Anterior cingulate cortex (tissue), 58 donors: ENCODE results near the gene HECW1.
A peak's percentile ranks its signal among the peaks of the same experiment; 100 is the strongest.
"Not testable (repeated sequence)": the region's sequence is repeated elsewhere in the genome, so short reads cannot be mapped to it uniquely, and the experiment has no call there.

Experiments
- DNase-seq, 58 donors: peaks; one replicate each; lab custom pipeline; 2025; lab: John Stamatoyannopoulos, UW

HECW1 gene

DNA sequence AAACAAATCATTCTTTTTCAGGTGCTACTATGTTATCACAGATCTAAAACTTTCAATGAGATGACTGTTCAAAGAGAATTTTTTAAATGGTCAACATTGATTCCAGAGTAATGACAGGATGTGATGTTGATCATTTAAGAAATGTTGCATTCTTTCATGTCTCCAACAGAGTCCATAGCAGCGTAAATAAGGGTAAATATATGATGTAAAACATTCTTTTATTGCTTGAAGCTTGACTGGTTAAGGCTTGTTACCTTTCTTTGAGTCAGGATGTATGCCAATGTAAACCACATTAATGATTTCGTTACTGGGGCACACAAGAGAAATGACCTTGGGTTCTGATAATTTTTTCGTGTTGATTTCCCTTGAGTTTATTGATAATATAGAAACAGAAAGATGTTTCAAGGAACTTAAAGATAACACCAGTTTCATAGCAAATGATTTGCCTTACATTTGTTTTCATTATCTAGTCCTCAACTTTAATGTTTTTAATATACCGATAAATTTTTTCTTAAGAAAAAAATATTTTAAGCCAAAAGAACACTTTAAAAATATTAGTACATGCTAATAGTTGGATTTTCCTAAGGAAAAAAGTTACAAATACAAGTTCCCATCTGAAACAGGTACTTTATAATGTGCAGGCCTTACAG lies 473.9 kb downstream of the HECW1 start:
- no peak for DNase-seq

DNA sequence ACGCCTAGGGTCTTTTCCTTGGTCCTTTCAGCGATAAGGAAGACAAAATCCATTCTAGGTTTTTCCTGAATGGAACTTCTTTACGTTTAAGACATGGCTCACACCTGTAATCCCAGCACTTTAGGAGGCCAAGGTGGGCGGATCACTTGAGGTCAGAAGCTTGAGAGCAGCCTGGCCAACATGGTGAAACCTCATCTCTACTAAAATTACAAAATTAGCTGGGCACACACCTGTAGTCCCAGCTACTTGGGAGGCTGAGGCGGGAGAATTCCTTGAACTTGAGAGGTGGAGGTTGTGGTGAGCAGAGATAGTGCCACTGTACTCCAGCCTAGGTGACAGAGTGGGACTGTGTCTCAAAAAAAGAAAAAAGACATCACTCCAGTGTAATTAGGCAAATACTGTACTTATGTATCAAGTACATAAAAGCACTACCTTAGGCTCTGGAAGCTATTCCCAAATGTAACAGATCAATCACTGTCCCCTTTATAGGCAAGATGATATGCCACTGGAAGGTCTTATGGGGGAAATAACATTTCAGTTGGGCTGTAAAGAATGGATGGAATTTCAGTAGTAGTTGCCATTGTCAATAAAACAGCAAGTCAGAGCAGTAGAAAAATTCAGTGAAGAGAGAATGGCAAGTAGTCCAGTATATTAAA lies 476.2 kb downstream of the HECW1 start:
- no peak for DNase-seq

DNA sequence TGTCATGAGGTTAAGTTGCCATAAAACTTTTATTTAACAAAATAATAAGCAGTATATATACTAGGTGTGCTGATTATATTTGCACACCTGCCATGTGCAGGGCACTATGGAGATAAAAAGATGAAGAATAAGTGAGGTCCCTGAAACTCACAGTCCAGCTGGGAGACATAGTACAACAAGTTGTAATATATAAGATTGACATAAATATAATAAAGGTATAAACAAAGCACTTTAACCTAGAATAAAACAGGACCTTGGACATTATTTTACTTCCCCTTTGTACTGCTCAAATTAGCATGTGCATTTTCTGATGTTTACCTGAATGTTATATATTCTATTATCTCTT lies 476.7 kb downstream of the HECW1 start:
- no peak for DNase-seq

DNA sequence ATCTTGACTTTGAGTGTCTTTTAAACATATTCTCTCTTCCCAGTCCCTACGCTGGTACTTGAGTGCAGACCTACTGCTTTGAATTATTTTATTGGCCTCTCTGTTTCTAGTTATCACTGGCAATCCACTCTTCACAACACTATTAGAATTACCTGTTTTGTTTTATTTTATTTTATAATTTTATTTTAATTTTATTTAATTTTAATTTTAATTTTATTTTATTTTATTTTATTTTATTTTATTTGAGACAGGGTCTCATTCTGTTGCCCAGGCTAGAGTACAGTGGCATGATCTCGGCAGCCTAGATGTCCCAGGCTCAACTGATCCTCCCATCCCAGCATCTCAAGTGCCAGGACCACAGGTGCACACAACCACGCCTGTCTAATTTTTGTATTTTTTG lies 477.3 kb downstream of the HECW1 start:
- DNase-seq: no peak

DNA sequence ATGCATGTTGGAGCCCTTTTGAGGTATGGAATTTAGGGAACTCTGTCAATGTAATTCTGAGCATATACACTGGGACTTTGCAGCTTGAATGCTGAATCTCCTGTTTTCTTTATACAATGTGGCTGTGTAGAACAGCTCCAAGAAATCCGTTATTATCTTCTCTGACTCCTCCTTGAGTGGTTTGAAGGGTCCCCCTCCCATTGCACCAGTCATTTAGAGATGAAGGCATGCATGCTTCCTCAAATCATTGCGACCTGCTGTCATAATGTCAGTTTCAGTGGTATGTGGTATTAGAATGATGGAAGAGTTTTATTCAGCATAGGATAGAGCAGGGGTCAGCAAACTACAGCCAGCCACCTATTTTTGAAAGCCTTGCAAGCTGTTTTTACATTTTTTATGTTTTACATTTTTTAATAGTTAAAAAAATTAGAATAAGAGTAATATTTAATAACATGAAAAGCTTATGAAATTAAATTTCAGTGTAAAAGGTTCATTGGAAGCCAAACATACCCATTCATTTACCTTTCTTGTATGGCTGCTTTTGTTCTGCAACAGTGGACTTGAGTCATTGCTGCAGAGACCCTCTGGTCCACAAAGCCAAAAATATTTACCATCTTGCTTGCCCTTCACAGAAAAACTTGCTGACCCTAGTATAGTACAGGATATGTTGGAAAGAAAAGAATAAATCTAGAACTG lies 478.6 kb downstream of the HECW1 start:
- DNase-seq: no peak

DNA sequence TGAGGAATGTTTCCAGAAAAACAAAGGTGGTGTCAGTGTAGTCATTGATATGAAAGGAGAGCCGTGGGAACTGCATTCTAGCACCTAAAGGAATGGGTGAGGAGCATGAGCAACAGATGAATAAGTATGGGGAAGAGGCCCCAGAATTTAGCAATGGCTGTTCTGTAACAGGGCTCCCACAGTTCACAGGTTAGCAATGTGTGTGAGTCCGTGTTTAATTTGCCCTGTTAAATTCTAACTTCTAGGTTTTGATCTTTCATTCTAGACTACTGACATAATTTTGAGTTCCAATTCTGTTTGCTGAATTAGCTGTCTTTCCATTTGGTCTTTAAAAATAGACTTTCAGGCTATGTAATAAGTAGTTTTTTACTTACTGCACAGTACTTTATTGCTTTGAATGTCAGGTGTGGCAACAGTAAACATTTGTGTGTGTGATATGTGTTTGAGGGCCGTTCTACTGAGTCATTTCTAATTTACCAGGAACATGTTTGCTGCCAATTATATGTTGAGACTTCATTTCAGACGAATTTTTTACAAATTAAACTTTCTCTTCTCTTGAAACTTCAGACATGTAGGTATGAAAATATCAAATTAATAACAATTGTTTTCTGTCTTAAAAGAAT lies 479.2 kb downstream of the HECW1 start:
- no peak for DNase-seq

DNA sequence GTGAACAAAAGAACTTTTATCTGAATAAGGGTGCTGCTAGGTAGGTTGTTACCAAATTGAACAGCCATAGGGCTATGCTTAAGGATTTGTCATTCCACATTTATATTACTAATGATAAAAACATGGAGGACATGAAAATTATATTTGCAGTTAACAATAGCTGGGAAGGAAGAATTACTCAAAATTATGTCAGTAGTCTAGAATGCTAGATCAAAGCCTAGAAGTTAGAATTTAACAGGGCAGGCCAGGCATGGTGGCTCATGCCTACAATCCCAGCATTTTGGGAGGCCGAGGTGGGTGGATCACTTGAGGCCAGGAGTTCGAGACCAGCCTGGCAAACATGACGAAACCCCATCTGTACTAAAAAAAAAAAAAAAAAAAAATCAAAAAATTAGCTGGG lies 479.9 kb downstream of the HECW1 start:
- no peak for DNase-seq

DNA sequence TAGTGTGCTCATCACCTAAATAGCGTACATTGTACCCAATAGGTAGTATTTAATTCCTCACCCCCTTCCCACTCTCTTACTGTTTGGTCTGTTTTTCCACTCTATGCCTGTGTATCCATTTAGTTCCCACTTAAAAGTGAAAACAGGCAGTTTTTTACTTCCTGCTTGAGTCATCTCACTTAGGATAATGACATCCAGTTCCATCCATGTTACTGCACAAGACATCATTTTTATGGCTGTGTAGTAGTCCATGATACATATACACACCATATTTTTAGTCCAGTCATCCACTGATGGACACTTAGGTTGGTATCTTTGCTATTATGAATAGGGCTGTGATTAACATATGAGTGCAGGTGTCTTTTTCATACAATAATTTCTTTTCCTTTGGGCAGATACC lies 480.6 kb downstream of the HECW1 start:
- no peak for DNase-seq

DNA sequence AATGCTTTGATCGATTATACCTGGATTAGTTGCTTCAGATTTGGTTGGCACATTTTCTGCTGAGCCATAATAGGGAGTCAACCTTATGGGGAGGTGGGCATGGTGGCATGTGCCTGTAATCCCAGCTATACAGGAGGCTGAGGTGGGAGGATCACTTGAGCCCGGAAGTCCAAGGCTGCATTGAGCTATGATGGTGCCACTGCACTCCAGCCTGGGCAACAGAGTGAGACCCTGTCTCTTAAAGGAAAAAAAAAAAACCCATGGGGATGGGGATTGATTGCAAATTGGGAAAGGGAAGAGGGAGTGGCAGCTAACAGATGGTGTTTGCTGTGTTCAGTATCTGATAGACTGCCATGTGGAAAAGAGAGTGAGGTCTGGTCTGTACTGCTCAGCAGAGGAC lies 481.6 kb downstream of the HECW1 start:
- DNase-seq: no peak

DNA sequence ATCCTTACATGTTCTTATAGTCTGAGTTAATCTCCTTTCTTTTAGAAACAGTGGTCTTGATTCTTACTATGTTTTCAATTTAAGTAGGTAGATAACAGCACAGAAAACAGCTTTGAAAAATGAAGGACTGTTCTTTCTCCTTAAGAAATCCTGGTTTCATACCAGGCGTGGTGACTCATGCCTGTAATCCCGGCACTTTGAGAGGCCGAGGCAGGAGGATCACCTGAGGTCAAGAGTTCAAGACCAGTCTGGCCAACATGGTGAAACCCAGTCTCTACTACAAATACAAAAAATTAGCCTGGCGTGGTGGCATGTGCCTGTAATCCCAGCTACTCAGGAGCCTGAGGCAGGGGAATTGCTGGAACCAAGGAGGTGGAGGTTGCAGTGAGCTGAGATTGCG lies 484.0 kb downstream of the HECW1 start:
- DNase-seq: not testable (repeated sequence)

DNA sequence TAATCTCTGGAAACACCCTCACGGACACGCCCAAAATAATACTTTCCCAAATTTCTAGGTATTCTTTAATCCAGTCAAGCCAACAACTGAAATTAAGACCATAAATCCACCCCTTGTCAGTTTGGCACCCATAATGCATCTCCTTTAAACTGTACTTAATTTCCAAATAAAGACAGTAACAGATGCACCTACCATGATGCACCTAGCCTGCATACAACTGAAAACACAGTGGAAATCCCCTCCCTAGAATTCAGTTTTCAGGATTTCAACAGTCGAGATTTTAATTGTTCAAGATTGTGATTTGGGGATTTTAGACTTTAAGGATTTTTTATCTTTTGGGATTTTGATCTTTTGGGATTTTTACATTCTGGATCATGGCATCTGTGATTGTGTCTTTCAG lies 487.6 kb downstream of the HECW1 start:
- DNase-seq: no peak

DNA sequence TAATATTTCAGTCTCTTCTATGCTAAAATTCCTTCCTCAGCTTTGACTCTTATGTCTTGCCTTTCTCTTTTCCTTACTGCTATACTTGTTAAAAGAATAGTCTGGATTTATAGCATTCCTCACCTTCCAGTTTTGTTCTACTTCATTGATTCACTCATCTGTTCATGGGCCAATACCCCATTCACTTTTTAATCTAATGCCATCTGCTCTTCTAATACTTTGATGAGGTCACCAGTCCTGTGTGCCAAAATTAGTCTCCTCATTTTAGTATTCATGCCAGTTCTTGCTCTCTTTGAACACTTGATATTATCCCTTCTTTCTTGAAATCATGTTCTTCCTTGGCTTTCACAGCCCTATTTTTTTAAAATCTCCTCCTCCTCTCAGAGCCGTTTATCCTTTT lies 489.8 kb downstream of the HECW1 start:
- no peak for DNase-seq

DNA sequence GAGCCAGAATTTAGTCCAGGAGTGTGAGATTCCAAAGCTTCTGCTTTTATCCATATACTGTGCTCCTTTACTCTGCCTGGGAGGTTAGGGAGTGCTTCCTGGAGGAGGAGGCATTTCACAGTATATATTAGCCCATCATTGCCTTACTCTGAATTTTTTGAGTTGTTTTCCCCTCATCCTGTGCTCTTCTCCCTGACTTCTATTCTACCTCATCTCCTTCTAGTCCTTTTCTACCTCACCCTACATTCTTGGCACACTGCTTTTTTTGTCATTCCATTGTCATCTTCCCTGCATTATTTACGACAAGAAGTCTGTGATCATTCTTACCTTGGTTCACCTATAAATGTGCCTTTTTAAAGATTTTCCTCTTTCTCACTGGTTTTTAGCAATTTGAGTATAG lies 491.8 kb downstream of the HECW1 start:
- no peak for DNase-seq

DNA sequence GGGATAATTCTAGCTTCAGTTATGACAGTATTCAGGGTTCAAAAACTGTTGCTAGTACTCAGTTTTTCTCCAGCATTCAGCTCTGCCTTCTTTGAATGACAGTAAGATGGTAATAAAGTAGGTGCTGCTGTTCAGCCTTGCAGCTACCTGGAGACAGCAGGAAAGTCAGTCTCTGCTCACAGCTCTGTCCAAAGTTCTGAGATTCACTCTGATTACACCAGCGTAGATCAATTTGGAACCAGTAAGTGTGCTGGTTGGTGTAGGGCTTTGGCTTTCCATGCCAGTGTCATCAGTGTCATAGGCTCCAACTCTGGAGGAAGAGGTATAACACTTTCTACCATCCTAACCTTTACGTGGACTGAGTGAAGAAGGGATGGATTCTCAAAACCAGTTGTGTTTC lies 496.6 kb downstream of the HECW1 start:
- no peak for DNase-seq

DNA sequence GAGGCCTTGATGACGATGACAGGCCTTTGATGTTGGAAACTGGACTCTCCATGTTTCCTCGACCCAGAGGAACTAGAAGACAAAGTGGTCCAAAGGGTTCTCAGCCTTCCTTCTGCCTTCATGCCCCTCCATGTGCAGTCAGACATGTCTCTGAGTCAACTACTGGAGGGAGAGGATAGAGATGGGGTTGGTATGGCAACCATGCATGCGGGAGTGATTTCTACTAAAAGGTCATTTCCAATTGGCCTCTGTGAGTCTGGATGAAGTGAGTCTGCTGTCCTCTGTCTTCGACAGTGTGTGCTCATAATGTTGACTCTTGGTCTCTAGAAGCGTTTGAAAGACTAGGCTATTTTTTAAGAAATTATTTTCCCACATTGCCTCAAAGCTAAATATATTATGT lies 499.7 kb downstream of the HECW1 start:
- no peak for DNase-seq

DNA sequence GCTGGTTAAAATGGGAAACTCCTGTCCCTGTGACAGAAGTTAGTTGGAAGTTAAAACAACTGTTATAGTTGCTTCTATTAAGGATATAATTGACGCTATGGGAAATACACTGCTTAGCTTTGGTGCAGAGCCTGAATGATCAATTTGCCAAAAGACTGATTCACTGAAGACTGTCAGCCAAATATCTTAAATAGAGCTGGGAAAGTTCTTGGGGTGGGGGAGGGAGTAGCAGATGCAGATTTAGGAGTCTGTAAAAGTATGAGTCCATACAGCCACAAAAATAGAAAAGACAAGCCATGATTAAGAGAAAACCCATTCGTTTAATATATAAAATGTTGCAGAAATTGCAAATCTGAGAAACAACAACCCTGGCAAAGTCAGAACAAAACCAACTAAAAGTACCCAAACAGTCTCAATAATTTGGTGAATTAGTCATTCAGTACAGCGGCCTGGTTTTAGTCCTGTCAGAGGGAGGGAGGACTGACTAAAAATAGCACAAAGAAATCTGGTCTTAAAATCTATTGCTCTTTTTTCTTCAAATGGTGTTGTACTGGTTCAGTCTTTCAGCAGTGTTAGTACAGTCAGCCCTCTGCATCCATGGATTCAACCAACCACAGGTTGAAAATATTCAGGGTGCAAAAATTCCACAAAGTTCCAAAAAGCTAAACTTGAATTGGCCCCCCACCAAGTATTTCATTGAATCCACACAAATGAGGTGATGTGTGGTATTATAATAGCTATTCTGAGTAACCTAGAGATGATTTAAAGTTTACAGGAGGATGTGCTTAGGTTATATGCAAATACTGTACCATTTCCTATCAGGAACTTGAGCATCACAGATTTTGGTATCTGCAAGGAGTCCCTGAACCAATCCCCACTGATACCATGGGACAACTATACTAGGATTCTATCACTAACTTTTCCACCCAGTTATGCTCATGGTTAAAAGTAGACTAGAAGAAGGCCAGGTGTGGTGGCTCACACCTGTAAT lies 500.4 kb downstream of the HECW1 start:
- peak in 5 of 58 donors; percentile 2 to 39 (median 7) for DNase-seq
